ENCODE results near the gene CACNG4.

- TF ChIP-seq POLR2A (IDR thresholded peaks at IDR 0.05) (no peak), CTCF (IDR thresholded peaks at IDR 0.05) (no peak)
Measured at GRCh38 chr17:67021196-67021595, 56.7 kb downstream of the CACNG4 start.

All from heart left ventricle (tissue), 13 donors.